ENCODE measurements around the gene SELPLG. TPM values are rescaled to one million over a fixed set of nuclear protein-coding genes. Genes with fewer than 3 reads are reported as not detected.

The SELPLG gene
- total and polyA plus RNA-seq, 3 donors from 2014 or later = 1.1 to 10.4 (median 2.7) TPM

GRCh38 chr12:108612788-108613282 lies 20.9 kb downstream of the SELPLG start:
- Histone ChIP-seq H3K27ac (no peak overlapping the region), H3K4me3 (no peak overlapping the region), H3K9me3 (no peaks in the 10 kb centered on the region), H3K36me3 (ENCODE audit: low read depth, missing control alignments) (no peaks in the 10 kb centered on the region), H3K27me3 (no peaks in the 10 kb centered on the region), H3K4me1 (peaks cover 10% of the 10 kb centered on the region)
- WGBS, 2 donors = 80% methylated on average over 8 of the region's 8 CpGs
- no peak for TF ChIP-seq CTCF (IDR thresholded peaks at IDR 0.05)
- TF ChIP-seq POLR2A (IDR thresholded peaks at IDR 0.05) = no peak
- intact Hi-C loops (cut with DNase I; ENCODE audit: low total_unique reads) = no loop called here
- DNase-seq = no peak

GRCh38 chr12:108611884-108612415 lies 21.7 kb downstream of the SELPLG start:
- no peak for DNase-seq

GRCh38 chr12:108610856-108611605 lies 22.7 kb downstream of the SELPLG start:
- Histone ChIP-seq H3K27ac (no peak overlapping the region), H3K4me1 (peaks cover 10% of the 10 kb centered on the region), H3K4me3 (no peak overlapping the region), H3K9me3 (no peaks in the 10 kb centered on the region), H3K36me3 (ENCODE audit: low read depth, missing control alignments) (no peaks in the 10 kb centered on the region), H3K27me3 (no peaks in the 10 kb centered on the region)
- TF ChIP-seq POLR2A (IDR thresholded peaks at IDR 0.05) (no peak), CTCF (IDR thresholded peaks at IDR 0.05) (no peak)
- intact Hi-C loops (cut with DNase I; ENCODE audit: low total_unique reads) = no loop called here
- DNase-seq = no peak
- 88 to 90% methylated on average over 14 to 15 of the region's 15 CpGs for WGBS, 2 donors

More at GRCh38 chr12:108611884-108612415, 21.7 kb downstream of the SELPLG start:
- H3K9me3 ChIP-seq = no peaks in the 10 kb centered on the region
- no peaks in the 10 kb centered on the region for H3K27me3 ChIP-seq
- H3K36me3 ChIP-seq (ENCODE audit: low read depth, missing control alignments) = no peaks in the 10 kb centered on the region
- WGBS, 2 donors = 78 to 100% methylated on average over 3 to 5 of the region's 5 CpGs
- no peak overlapping the region for H3K4me3 ChIP-seq
- intact Hi-C loops (cut with DNase I; ENCODE audit: low total_unique reads) = no loop called here
- H3K4me1 ChIP-seq = peaks cover 10% of the 10 kb centered on the region
- TF ChIP-seq POLR2A (IDR thresholded peaks at IDR 0.05) (no peak), CTCF (IDR thresholded peaks at IDR 0.05) (no peak)
- H3K27ac ChIP-seq = no peak overlapping the region

- H3K4me3 ChIP-seq = no peak overlapping the region
- WGBS, 2 donors = 90 to 96% methylated on average over 8 of the region's 8 CpGs
- H3K27me3 ChIP-seq = no peaks in the 10 kb centered on the region
- intact Hi-C loops (cut with DNase I; ENCODE audit: low total_unique reads) = no loop called here
- H3K9me3 ChIP-seq = no peaks in the 10 kb centered on the region
- peak overlapping the region in 1 of 2 donors; percentile 36 for H3K27ac ChIP-seq
- no peak for DNase-seq
- peaks cover 10% of the 10 kb centered on the region for H3K4me1 ChIP-seq
- no peaks in the 10 kb centered on the region for H3K36me3 ChIP-seq (ENCODE audit: low read depth, missing control alignments)
- TF ChIP-seq CTCF (IDR thresholded peaks at IDR 0.05) (no peak), POLR2A (IDR thresholded peaks at IDR 0.05) (no peak)
These were observed 23.3 kb downstream of the SELPLG start for GRCh38 chr12:108610336-108610815.

Measured in testis (tissue), 3 donors.